ENCODE data around the gene CTNNBL1.

CTNNBL1 gene

GRCh38 chr20:37822141-37822601, 128.3 kb downstream of the CTNNBL1 start:
- no peak for DNase-seq (ENCODE audit: low spot score in 2 of 2)
- Mint-ChIP-seq H3K4me3 (no peak overlapping the region), H3K9me3 (no peaks in the 10 kb centered on the region), H3K4me1 (peaks cover 19% of the 10 kb centered on the region), H3K36me3 (peaks cover 10% of the 10 kb centered on the region), H3K27ac (no peak overlapping the region)
- ATAC-seq: no peak

GRCh38 chr20:37823296-37823980, 129.6 kb downstream of the CTNNBL1 start:
- Mint-ChIP-seq H3K36me3 (peaks cover 10% of the 10 kb centered on the region), H3K9me3 (no peaks in the 10 kb centered on the region), H3K4me3 (no peak overlapping the region), H3K4me1 (peaks cover 19% of the 10 kb centered on the region), H3K27ac (no peak overlapping the region)
- DNase-seq (ENCODE audit: low spot score in 2 of 2) (no peak), ATAC-seq (no peak)

GRCh38 chr20:37827605-37828004, 133.8 kb downstream of the CTNNBL1 start:
- no peak overlapping the region for H3K4me3 Mint-ChIP-seq
- ATAC-seq: no peak
- H3K27ac Mint-ChIP-seq: no peak overlapping the region
- H3K9me3 Mint-ChIP-seq: no peaks in the 10 kb centered on the region
- H3K4me1 Mint-ChIP-seq: peaks cover 9% of the 10 kb centered on the region
- no peaks in the 10 kb centered on the region for H3K36me3 Mint-ChIP-seq
- DNase-seq (ENCODE audit: low spot score in 2 of 2): no peak

- Mint-ChIP-seq H3K4me3 (no peak overlapping the region), H3K27ac (peak overlapping the region; percentile 46), H3K9me3 (no peaks in the 10 kb centered on the region), H3K36me3 (no peaks in the 10 kb centered on the region), H3K4me1 (no peaks in the 10 kb centered on the region)
- DNase-seq (ENCODE audit: low spot score in 2 of 2): no peak
- ATAC-seq: no peak
These were observed 134.9 kb downstream of the CTNNBL1 start for GRCh38 chr20:37828684-37829083.

GRCh38 chr20:37829128-37829527, 135.3 kb downstream of the CTNNBL1 start:
- DNase-seq (ENCODE audit: low spot score in 2 of 2): no peak
- Mint-ChIP-seq H3K4me1 (no peaks in the 10 kb centered on the region), H3K9me3 (no peaks in the 10 kb centered on the region), H3K27ac (peak overlapping the region; percentile 46), H3K4me3 (no peak overlapping the region), H3K36me3 (no peaks in the 10 kb centered on the region)
- no peak for ATAC-seq

- Mint-ChIP-seq H3K9me3 (no peaks in the 10 kb centered on the region), H3K36me3 (no peaks in the 10 kb centered on the region), H3K4me3 (no peak overlapping the region), H3K27ac (no peak overlapping the region), H3K4me1 (peaks cover 7% of the 10 kb centered on the region)
- DNase-seq (ENCODE audit: low spot score in 2 of 2): no peak
- ATAC-seq: no peak
These were observed 139.5 kb downstream of the CTNNBL1 start for GRCh38 chr20:37833221-37833896.

- no peaks in the 10 kb centered on the region for H3K9me3 Mint-ChIP-seq
These were observed 143.1 kb downstream of the CTNNBL1 start for GRCh38 chr20:37836926-37837325.

GRCh38 chr20:37837924-37838323, 144.1 kb downstream of the CTNNBL1 start:
- no peak overlapping the region for H3K27ac Mint-ChIP-seq
- ATAC-seq (no peak), DNase-seq (ENCODE audit: low spot score in 2 of 2) (no peak)
- H3K36me3 Mint-ChIP-seq: peaks cover 22% of the 10 kb centered on the region
- H3K4me1 Mint-ChIP-seq: peaks cover 7% of the 10 kb centered on the region
- no peaks in the 10 kb centered on the region for H3K9me3 Mint-ChIP-seq
- no peak overlapping the region for H3K4me3 Mint-ChIP-seq

More at GRCh38 chr20:37836926-37837325, 143.1 kb downstream of the CTNNBL1 start:
- Mint-ChIP-seq H3K36me3 (peaks cover 14% of the 10 kb centered on the region), H3K27ac (no peak overlapping the region), H3K4me1 (peaks cover 7% of the 10 kb centered on the region), H3K4me3 (no peak overlapping the region)
- ATAC-seq (no peak), DNase-seq (ENCODE audit: low spot score in 2 of 2) (no peak)

GRCh38 chr20:37838769-37839431, 145.1 kb downstream of the CTNNBL1 start:
- Mint-ChIP-seq H3K27ac (no peak overlapping the region), H3K4me3 (no peak overlapping the region), H3K4me1 (peaks cover 7% of the 10 kb centered on the region), H3K9me3 (no peaks in the 10 kb centered on the region), H3K36me3 (peaks cover 22% of the 10 kb centered on the region)
- ATAC-seq (no peak), DNase-seq (ENCODE audit: low spot score in 2 of 2) (no peak)

GRCh38 chr20:37839432-37839827, 145.6 kb downstream of the CTNNBL1 start:
- no peak overlapping the region for H3K4me3 Mint-ChIP-seq

GRCh38 chr20:37839955-37840354, 146.1 kb downstream of the CTNNBL1 start:
- ATAC-seq (no peak), DNase-seq (ENCODE audit: low spot score in 2 of 2) (no peak)
- Mint-ChIP-seq H3K4me3 (no peak overlapping the region), H3K36me3 (peaks cover 22% of the 10 kb centered on the region), H3K9me3 (no peaks in the 10 kb centered on the region), H3K4me1 (peaks cover 7% of the 10 kb centered on the region), H3K27ac (no peak overlapping the region)

More at GRCh38 chr20:37839432-37839827, 145.6 kb downstream of the CTNNBL1 start:
- ATAC-seq (no peak), DNase-seq (ENCODE audit: low spot score in 2 of 2) (no peak)
- peaks cover 22% of the 10 kb centered on the region for H3K36me3 Mint-ChIP-seq
- peaks cover 7% of the 10 kb centered on the region for H3K4me1 Mint-ChIP-seq
- H3K9me3 Mint-ChIP-seq: no peaks in the 10 kb centered on the region
- H3K27ac Mint-ChIP-seq: no peak overlapping the region

GRCh38 chr20:37841389-37841788, 147.6 kb downstream of the CTNNBL1 start:
- no peaks in the 10 kb centered on the region for H3K9me3 Mint-ChIP-seq
- DNase-seq (ENCODE audit: low spot score in 2 of 2): no peak
- peaks cover 3% of the 10 kb centered on the region for H3K4me1 Mint-ChIP-seq
- ATAC-seq: no peak
- H3K27ac Mint-ChIP-seq: no peak overlapping the region
- peaks cover 22% of the 10 kb centered on the region for H3K36me3 Mint-ChIP-seq
- no peak overlapping the region for H3K4me3 Mint-ChIP-seq

- H3K9me3 Mint-ChIP-seq: no peaks in the 10 kb centered on the region
- no peak for ATAC-seq
- no peak for DNase-seq (ENCODE audit: low spot score in 2 of 2)
- no peaks in the 10 kb centered on the region for H3K4me1 Mint-ChIP-seq
- no peak overlapping the region for H3K4me3 Mint-ChIP-seq
- H3K27ac Mint-ChIP-seq: no peak overlapping the region
- H3K36me3 Mint-ChIP-seq: peaks cover 25% of the 10 kb centered on the region
These were observed 148.1 kb downstream of the CTNNBL1 start for GRCh38 chr20:37841971-37842370.

- no peak overlapping the region for H3K27ac Mint-ChIP-seq
- no peak for ATAC-seq
- no peaks in the 10 kb centered on the region for H3K4me1 Mint-ChIP-seq
- H3K4me3 Mint-ChIP-seq: no peak overlapping the region
- H3K9me3 Mint-ChIP-seq: no peaks in the 10 kb centered on the region
- DNase-seq (ENCODE audit: low spot score in 2 of 2): no peak
- H3K36me3 Mint-ChIP-seq: peaks cover 42% of the 10 kb centered on the region
These were observed 151.4 kb downstream of the CTNNBL1 start for GRCh38 chr20:37845241-37845681.

- ATAC-seq (no peak), DNase-seq (ENCODE audit: low spot score in 2 of 2) (no peak)
- no peaks in the 10 kb centered on the region for H3K9me3 Mint-ChIP-seq
- H3K36me3 Mint-ChIP-seq: peaks cover 35% of the 10 kb centered on the region
- H3K27ac Mint-ChIP-seq: no peak overlapping the region
- H3K4me1 Mint-ChIP-seq: no peaks in the 10 kb centered on the region
- H3K4me3 Mint-ChIP-seq: no peak overlapping the region
These were observed 152.0 kb downstream of the CTNNBL1 start for GRCh38 chr20:37845878-37846277.

Measured in stimulated activated effector memory CD8-positive, alpha-beta T cell treated with anti-CD3 and anti-CD28 coated beads, Interleukin-12 subunit alpha, Interleukin-12 subunit beta, amount 100 ng/mL, for 72 hours (primary cell).